Activated CD4-positive, alpha-beta memory T cell treated with anti-CD3 and anti-CD28 coated beads, Interleukin-2, amount 10 ng/mL, durations not matched to agents 7 days and 5 days (primary cell): Measurements from ENCODE around the gene SSNA1. TPM values are rescaled to one million over a fixed set of nuclear protein-coding genes. Genes with fewer than 3 reads are reported as not detected.
A peak's percentile ranks its signal among the peaks of the same experiment; 100 is the strongest.

Experiments
- CTCF ChIA-PET: fragments of 350-600 bp; sonication (Branson Sonifier 250); formaldehyde crosslinking; loops from one replicate; lab custom pipeline; 2021; ENCODE audit warnings: antibody characterized with exemption, inconsistent platforms; lab: Charles Lee
- POLR2A ChIA-PET: fragments of 350-600 bp; sonication (Branson Sonifier 250); formaldehyde crosslinking; loops from one replicate; lab custom pipeline; 2021; ENCODE audit warnings: antibody characterized with exemption; lab: Charles Lee
- DNase-seq: peaks from one replicate; pipeline ENCODE4 v3.0.0-alpha.2; 2020
- H3K27ac Mint-ChIP-seq: one replicate; pipeline ENCODE4 v1.8.0; 2021; ENCODE audit warnings: mild to moderate bottlenecking, mixed read lengths
- H3K27me3 Mint-ChIP-seq: one replicate; pipeline ENCODE4 v1.8.0; 2021; ENCODE audit warnings: mixed read lengths
- H3K36me3 Mint-ChIP-seq: one replicate; pipeline ENCODE4 v1.8.0; 2021; ENCODE audit warnings: low read depth, mixed read lengths
- H3K4me1 Mint-ChIP-seq: one replicate; pipeline ENCODE4 v1.8.0; 2021; ENCODE audit warnings: mixed read lengths
- H3K4me3 Mint-ChIP-seq: one replicate; pipeline ENCODE4 v1.8.0; 2021; ENCODE audit warnings: mild to moderate bottlenecking, mixed read lengths
- H3K9me3 Mint-ChIP-seq: one replicate; pipeline ENCODE4 v1.8.0; 2021; ENCODE audit warnings: mixed read lengths
- total RNA-seq, 2 experiments: library from RNA; stranded (reverse); gene quantifications; one replicate each; pipeline ENCODE4 v1.2.3, GENCODE V29; 2021

Gene SSNA1
- total RNA-seq, 2 experiments from 2014 or later = 70.0 to 76.3 TPM

- Mint-ChIP-seq H3K27ac (no peak overlapping the region), H3K4me1 (peaks cover 3% of the 10 kb centered on the region), H3K27me3 (peaks cover 35% of the 10 kb centered on the region), H3K4me3 (no peak overlapping the region), H3K36me3 (no peaks in the 10 kb centered on the region), H3K9me3 (no peaks in the 10 kb centered on the region)
- CTCF ChIA-PET = no interaction called here
- POLR2A ChIA-PET = interaction anchor here (1.1 to 1.2 kb wide), 2 partner anchors 9 to 21 kb away, joined by 3 read pairs; partner anchors contain the start of gene SSNA1
- no peak for DNase-seq
Observed at GRCh38 chr9:137167277-137167746, 21.2 kb upstream of the SSNA1 start.

GRCh38 chr9:137167747-137168572, 20.5 kb upstream of the SSNA1 start:
- Mint-ChIP-seq H3K36me3 (no peaks in the 10 kb centered on the region), H3K27me3 (peaks cover 37% of the 10 kb centered on the region), H3K27ac (no peak overlapping the region), H3K9me3 (no peaks in the 10 kb centered on the region), H3K4me3 (no peak overlapping the region), H3K4me1 (peaks cover 3% of the 10 kb centered on the region)
- DNase-seq = no peak
- ChIA-PET CTCF (no interaction called here), POLR2A (interaction anchor here (1.1 kb wide), 1 partner anchor 21 kb away, joined by 3 read pairs; the partner anchor contains the start of gene SSNA1)

GRCh38 chr9:137168573-137168903, 19.9 kb upstream of the SSNA1 start:
- Mint-ChIP-seq H3K9me3 (no peaks in the 10 kb centered on the region), H3K4me1 (peaks cover 3% of the 10 kb centered on the region), H3K27ac (no peak overlapping the region), H3K36me3 (no peaks in the 10 kb centered on the region), H3K4me3 (no peak overlapping the region), H3K27me3 (peaks cover 41% of the 10 kb centered on the region)
- ChIA-PET CTCF (no interaction called here), POLR2A (interaction anchor here (1.1 kb wide), 1 partner anchor 20 kb away, joined by 3 read pairs; the partner anchor contains the start of gene SSNA1)
- DNase-seq = no peak

DNA sequence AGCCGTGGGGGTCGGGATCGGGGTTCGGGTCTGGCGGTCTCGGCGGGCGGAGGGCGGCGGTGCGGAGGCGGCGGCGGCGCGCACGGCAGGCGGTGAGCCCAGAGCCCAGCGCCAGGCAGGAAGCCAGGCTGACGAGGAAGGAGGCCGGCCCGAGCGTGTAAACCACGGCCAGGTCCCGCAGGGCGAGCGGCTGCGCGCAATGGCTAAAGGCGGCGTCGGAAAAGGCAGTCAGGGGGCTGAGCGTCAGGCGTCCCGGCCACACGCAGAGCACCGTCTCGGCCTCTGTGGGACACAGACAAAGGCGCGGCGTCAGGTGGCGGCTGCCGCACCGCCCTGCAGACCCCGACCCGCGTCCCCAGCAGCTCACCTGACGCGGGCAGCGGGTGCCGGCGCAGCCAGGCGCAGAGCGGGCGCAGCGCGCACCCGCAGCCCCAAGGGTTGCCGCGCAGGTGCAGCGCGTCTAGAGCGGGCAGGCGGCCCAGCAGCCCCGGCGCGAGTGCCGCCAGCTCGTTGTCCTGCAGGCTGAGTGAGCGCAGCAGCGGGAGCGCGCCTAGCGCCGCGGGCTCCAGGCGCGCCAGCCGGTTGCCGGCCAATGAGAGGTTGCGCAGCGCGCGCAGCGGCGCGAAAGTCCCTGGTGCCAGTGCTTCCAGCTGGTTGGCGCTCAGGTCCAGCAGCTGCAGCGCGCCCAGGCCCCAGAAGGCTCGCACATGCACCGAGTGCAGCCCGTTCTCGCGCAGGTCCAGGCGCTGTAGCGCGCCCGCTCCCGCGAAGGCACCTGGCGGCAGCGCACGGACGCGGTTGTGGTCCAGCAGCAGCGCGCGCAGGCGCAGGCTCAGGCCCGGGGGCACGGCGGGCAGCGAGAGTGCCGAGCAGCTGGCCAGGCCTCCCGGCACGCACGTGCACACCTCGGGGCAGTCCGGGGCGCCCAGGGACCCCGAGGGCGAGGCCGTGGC, 19.3 kb upstream of the SSNA1 start:
- Mint-ChIP-seq H3K36me3 (no peaks in the 10 kb centered on the region), H3K27ac (no peak overlapping the region), H3K9me3 (no peaks in the 10 kb centered on the region), H3K27me3 (peaks cover 45% of the 10 kb centered on the region), H3K4me3 (peak overlapping the region; percentile 56), H3K4me1 (peaks cover 3% of the 10 kb centered on the region)
- CTCF ChIA-PET = no interaction called here
- POLR2A ChIA-PET = interaction anchor here (0.8 to 1.1 kb wide), 3 partner anchors 19 to 500 kb away, joined by 3 read pairs; partner anchors contain the start of genes ANAPC2 and SSNA1
- DNase-seq = no peak

GRCh38 chr9:137169896-137170358, 18.5 kb upstream of the SSNA1 start, which contains the start of gene LRRC26:
LRRC26 (minus strand) TSS chr9:137170051; CDS start chr9:137169943, 108 bp downstream.
- CTCF ChIA-PET = interaction anchor here (0.6 kb wide), 1 partner anchor 35 kb away, joined by 4 read pairs; no protein-coding TSS in a partner anchor
- no peak for DNase-seq
- Mint-ChIP-seq H3K9me3 (no peaks in the 10 kb centered on the region), H3K4me3 (peak within 1 kb of the TSS; percentile 56), H3K36me3 (no peaks in the 10 kb centered on the region), H3K27ac (no peak within 1 kb of the TSS), H3K27me3 (peaks cover 45% of the 10 kb centered on the region), H3K4me1 (peaks cover 3% of the 10 kb centered on the region)
- POLR2A ChIA-PET = interaction anchor here (0.8 to 0.9 kb wide), 2 partner anchors 18 to 501 kb away, joined by 3 read pairs; partner anchors contain the start of genes ANAPC2 and SSNA1

DNA sequence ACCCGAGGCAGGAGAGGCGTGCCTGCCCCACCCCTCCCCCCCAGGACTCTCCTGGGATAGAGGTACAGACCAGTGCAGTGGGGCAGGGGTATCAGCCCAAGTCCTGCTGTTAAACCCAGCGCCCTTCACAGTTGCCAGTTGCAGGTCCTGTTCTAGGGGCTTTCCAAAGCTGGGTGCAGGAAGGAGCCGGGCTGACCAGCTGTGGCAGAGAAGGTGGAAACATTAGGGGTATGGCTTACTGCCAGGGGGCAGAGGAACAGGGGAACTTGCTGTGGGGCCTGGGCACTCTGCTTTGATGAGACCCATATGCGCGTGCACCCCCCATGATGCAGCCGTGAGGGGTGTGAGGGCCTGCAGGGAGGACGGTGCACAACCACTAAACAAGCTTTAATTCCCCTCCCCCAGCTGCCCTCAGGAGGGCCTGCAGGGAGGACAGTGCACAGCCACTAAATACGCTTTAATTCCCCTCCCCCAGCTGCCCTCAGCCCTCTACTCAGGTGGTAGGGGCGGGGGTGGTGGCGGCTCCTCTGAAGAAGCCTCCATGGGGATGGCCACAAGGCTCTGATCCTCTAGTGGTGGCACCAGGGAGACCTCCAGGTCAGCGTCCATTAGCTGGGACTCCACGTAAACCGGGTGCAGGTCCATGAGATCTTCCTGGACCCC, 17.9 kb upstream of the SSNA1 start:
- Mint-ChIP-seq H3K36me3 (no peaks in the 10 kb centered on the region), H3K4me1 (peaks cover 3% of the 10 kb centered on the region)

GRCh38 chr9:137171149-137171900, 17.2 kb upstream of the SSNA1 start:
- H3K27me3 Mint-ChIP-seq = peaks cover 42% of the 10 kb centered on the region
- H3K36me3 Mint-ChIP-seq = no peaks in the 10 kb centered on the region
- H3K4me1 Mint-ChIP-seq = peaks cover 3% of the 10 kb centered on the region
- CTCF ChIA-PET = interaction anchor here (1.2 kb wide), 1 partner anchor 53 kb away, joined by 3 read pairs; no protein-coding TSS in a partner anchor
- POLR2A ChIA-PET = no interaction called here
- no peaks in the 10 kb centered on the region for H3K9me3 Mint-ChIP-seq
- no peak overlapping the region for H3K27ac Mint-ChIP-seq
- DNase-seq = no peak
- H3K4me3 Mint-ChIP-seq = no peak overlapping the region

More for the DNA sequence above, 17.9 kb upstream of the SSNA1 start:
- DNase-seq = no peak
- no peak overlapping the region for H3K27ac Mint-ChIP-seq
- H3K27me3 Mint-ChIP-seq = peaks cover 42% of the 10 kb centered on the region
- POLR2A ChIA-PET = interaction anchor here (0.9 kb wide), 1 partner anchor 18 kb away, joined by 3 read pairs; the partner anchor contains the start of genes ANAPC2 and SSNA1
- no peak overlapping the region for H3K4me3 Mint-ChIP-seq
- no peaks in the 10 kb centered on the region for H3K9me3 Mint-ChIP-seq
- CTCF ChIA-PET = interaction anchor here (0.6 to 1.2 kb wide), 2 partner anchors 36 to 54 kb away, joined by 3 to 4 read pairs; no protein-coding TSS in a partner anchor

DNA sequence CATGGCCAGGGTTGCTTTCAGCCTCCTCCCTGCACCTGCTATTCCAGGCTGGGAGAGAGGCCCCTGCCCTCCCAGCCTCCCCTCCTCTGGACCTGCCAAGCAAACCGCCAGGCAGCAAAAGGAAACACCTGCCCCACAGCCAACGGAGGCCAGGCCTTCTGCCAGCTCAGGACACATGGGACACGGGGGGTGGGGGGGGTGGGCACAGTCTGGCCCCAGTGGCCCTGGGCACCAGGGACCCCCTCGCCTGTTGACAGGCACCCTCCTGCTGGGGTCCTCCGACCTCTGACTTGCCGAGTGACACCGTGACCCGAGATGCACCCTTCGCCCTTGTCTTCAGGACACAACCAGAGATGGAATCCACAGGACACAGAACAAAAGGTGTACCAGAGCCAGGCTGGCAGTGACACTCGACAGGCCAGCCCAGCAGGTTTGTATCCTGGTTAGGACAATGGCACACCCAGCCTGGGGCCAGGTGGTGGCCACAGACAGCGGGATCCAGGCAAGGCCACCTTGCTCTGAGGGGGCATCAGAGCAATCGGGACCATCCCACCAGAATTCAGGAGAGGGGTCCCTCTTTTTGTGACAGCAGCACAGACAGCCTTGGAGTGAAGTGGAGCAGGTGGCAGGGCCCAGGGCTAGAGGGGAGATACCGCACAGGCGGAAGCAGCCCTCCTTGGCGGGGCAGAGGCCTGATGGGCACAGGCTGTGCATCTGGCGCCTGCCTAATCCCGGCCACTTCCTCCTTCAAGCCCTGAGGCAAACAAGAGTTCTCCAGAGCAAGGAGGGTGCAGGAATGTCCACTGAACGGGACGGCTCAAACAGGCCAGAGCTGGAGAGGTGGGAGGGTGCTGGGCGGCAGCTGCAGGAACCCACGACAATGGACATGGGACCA, 15.3 kb upstream of the SSNA1 start:
- POLR2A ChIA-PET = interaction anchor here (1.0 kb wide), 1 partner anchor 15 kb away, joined by 5 read pairs; the partner anchor contains the start of genes ANAPC2 and SSNA1
- CTCF ChIA-PET = no interaction called here
- DNase-seq = no peak
- H3K9me3 Mint-ChIP-seq = no peaks in the 10 kb centered on the region
- H3K36me3 Mint-ChIP-seq = peaks cover 5% of the 10 kb centered on the region
- H3K4me3 Mint-ChIP-seq = no peak overlapping the region
- H3K27me3 Mint-ChIP-seq = peaks cover 32% of the 10 kb centered on the region
- peaks cover 3% of the 10 kb centered on the region for H3K4me1 Mint-ChIP-seq
- H3K27ac Mint-ChIP-seq = no peak overlapping the region

DNA sequence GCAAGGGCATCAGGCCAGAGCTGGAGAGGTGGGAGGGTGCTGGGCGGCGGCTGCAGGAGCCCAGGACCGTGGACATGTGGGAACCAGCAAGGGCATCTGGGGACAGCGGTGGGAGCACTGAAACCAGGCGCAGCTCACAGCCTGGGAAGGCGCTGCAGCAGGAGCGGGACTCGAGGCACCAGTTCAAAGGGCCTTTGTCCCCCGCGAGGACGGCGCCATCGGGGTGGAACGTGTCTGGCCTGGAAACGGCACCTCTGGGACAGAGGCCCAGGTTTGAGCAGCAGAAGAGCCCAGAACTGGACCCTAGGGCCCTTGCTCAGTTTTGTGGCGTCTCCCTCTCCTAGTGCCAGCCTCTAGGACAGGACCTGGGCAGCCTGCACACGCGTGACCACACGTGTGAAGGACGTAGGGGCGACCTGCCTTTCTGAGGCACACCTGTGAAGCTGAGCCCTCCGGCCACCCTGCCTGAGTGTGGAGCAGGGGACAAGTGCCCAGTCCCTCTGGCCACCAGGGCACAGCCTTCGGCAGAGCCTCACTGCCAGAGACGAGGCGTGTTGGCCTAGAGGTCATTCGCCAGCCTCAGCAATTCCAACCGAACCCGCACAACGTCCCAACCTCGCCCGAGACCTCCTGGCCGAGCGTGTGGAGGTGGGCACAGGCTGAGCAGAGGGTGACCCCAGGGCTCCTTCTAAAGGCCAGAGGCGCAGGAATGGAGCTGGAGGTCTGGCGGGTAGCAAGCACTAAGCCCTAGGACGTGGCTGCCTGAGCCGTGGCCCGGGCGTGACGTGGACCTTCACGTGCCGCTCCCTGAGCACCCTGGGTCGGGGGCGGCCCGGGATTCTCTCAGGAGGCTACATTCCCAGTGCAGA, 14.4 kb upstream of the SSNA1 start:
- Mint-ChIP-seq H3K9me3 (no peaks in the 10 kb centered on the region), H3K4me3 (no peak overlapping the region), H3K36me3 (peaks cover 5% of the 10 kb centered on the region), H3K27ac (no peak overlapping the region), H3K27me3 (peaks cover 29% of the 10 kb centered on the region), H3K4me1 (no peaks in the 10 kb centered on the region)
- POLR2A ChIA-PET = interaction anchor here (0.6 to 1.6 kb wide), 3 partner anchors 14 to 68 kb away, joined by 3 to 5 read pairs (median 4); partner anchors contain the start of genes ANAPC2 and SSNA1
- no peak for DNase-seq
- CTCF ChIA-PET = no interaction called here

- no peak overlapping the region for H3K27ac Mint-ChIP-seq
- no peak for DNase-seq
- POLR2A ChIA-PET = interaction anchor here (0.6 to 1.6 kb wide), 4 partner anchors 13 to 67 kb away, joined by 3 to 5 read pairs (median 4); partner anchors contain the start of genes ANAPC2 and SSNA1
- CTCF ChIA-PET = no interaction called here
- peaks cover 29% of the 10 kb centered on the region for H3K27me3 Mint-ChIP-seq
- no peak overlapping the region for H3K4me3 Mint-ChIP-seq
- peaks cover 5% of the 10 kb centered on the region for H3K36me3 Mint-ChIP-seq
- no peaks in the 10 kb centered on the region for H3K9me3 Mint-ChIP-seq
- H3K4me1 Mint-ChIP-seq = no peaks in the 10 kb centered on the region
Observed at GRCh38 chr9:137174722-137175293, 13.7 kb upstream of the SSNA1 start.
